Panc1 (cell line): ENCODE measurements around the gene ABHD8.

Source experiments
- CTCF ChIP-seq: fragments of 450-650 bp; IDR thresholded peaks from 2 replicates; pipeline ENCODE4 v1.5.1; 2017; ENCODE audit warnings: mild to moderate bottlenecking
- POLR2AphosphoS5 ChIP-seq: IDR thresholded peaks from 2 replicates; pipeline ENCODE4 v1.6.1; 2012; ENCODE audit warnings: mild to moderate bottlenecking, low read depth, low read length, moderate library complexity
- REST ChIP-seq, 2 experiments: IDR thresholded peaks; 2 replicates each; pipeline ENCODE4 v1.6.1; 2011 to 2012; ENCODE audit warnings: low read depth in 2 of 2, control low read depth in 1 of 2, low read length in 1 of 2, mild to moderate bottlenecking in 1 of 2, moderate library complexity in 1 of 2; ENCODE audit not compliant: insufficient read depth in 1 of 2

GRCh38 chr19:17275441-17276175, 27.6 kb downstream of the ABHD8 start:
- no peak for TF ChIP-seq CTCF
- no peak for TF ChIP-seq POLR2AphosphoS5
- TF ChIP-seq REST (IDR thresholded peaks at IDR 0.05; ENCODE audit: insufficient read depth in 1 of 2, low read depth in 2 of 2, low read length in 1 of 2), result no peak
